CD14-positive monocyte (primary cell): ENCODE results near the gene PERM1. TPM values are rescaled to one million over a fixed set of nuclear protein-coding genes. Genes with fewer than 3 reads are reported as not detected.
A peak's percentile ranks its signal among the peaks of the same experiment; 100 is the strongest.
"Not testable (repeated sequence)": the region's sequence is repeated elsewhere in the genome, so short reads cannot be mapped to it uniquely, and the experiment has no call there.

Experiments used
- DNase-seq, 3 donors: peaks; one replicate each; pipeline ENCODE4 v3.0.0-alpha.2; 2011 to 2022
- H2AFZ ChIP-seq: 2 replicates; pipeline ENCODE4 v1.6.0; 2012; ENCODE audit warnings: mild to moderate bottlenecking, low read depth, low read length, inconsistent platforms; ENCODE audit not compliant: insufficient read depth, poor library complexity, severe bottlenecking
- H3K27ac ChIP-seq, 2 donors: 1 replicate in 1 of 2; 2 replicates in 1 of 2; pipeline ENCODE4 v1.5.1; 2012 to 2013; ENCODE audit warnings: low read length in 2 of 2, control low read depth in 1 of 2, inconsistent platforms in 1 of 2, low read depth in 1 of 2, mild to moderate bottlenecking in 1 of 2
- H3K27me3 ChIP-seq, 2 donors: one replicate each; pipeline versions ENCODE4 v1.6.0 to v1.6.1; 2011 to 2013; ENCODE audit warnings: low read length in 2 of 2; ENCODE audit not compliant: control insufficient read depth in 2 of 2, insufficient read depth in 2 of 2
- H3K36me3 ChIP-seq, 2 donors: replicated peaks in 1 of 2; 1 replicate in 1 of 2; 2 replicates in 1 of 2; pipeline versions ENCODE4 v1.5.1 to v1.6.1; 2012 to 2013; ENCODE audit warnings: low read length in 2 of 2, control low read depth in 1 of 2, inconsistent platforms in 1 of 2, mild to moderate bottlenecking in 1 of 2; ENCODE audit not compliant: insufficient read depth in 2 of 2, control insufficient read depth in 1 of 2
- H3K4me1 ChIP-seq, 2 donors: 1 replicate in 1 of 2; 2 replicates in 1 of 2; pipeline versions ENCODE4 v1.5.1 to v1.6.1; 2012 to 2013; ENCODE audit warnings: low read length in 2 of 2, control low read depth in 1 of 2, inconsistent platforms in 1 of 2, mild to moderate bottlenecking in 1 of 2, moderate library complexity in 1 of 2; ENCODE audit not compliant: insufficient read depth in 2 of 2, control insufficient read depth in 1 of 2
- H3K4me2 ChIP-seq: replicated peaks from 2 replicates; pipeline ENCODE3; 2012; ENCODE audit warnings: low read length, moderate library complexity, mild to moderate bottlenecking; ENCODE audit not compliant: poor library complexity, severe bottlenecking; ENCODE audit errors: extremely low read depth
- H3K4me3 ChIP-seq, 3 experiments: fragments of 200-600 bp in 1 of 3; sonication (generic) in 1 of 3; replicated peaks in 1 of 3; 1 replicate in 2 of 3; 2 replicates in 1 of 3; pipeline ENCODE4 v1.5.1; 2011 to 2013; ENCODE audit warnings: low read length in 3 of 3, mild to moderate bottlenecking in 3 of 3, control low read depth in 2 of 3, low read depth in 2 of 3, inconsistent platforms in 1 of 3, moderate library complexity in 1 of 3
- H3K79me2 ChIP-seq: 2 replicates; pipeline ENCODE4 v1.6.0; 2012; ENCODE audit warnings: mild to moderate bottlenecking, control low read depth, inconsistent platforms, low read length, moderate library complexity; ENCODE audit not compliant: insufficient read depth
- H3K9ac ChIP-seq: 2 replicates; pipeline ENCODE4 v1.6.0; 2017; ENCODE audit warnings: low read length, mild to moderate bottlenecking; ENCODE audit not compliant: insufficient read depth, poor library complexity, severe bottlenecking
- H3K9me3 ChIP-seq, 2 donors: replicated peaks in 1 of 2; 1 replicate in 1 of 2; 2 replicates in 1 of 2; pipeline versions ENCODE4 v1.5.1 to v1.6.1; 2012 to 2013; ENCODE audit warnings: low read length in 2 of 2, control low read depth in 1 of 2; ENCODE audit not compliant: control insufficient read depth in 1 of 2, insufficient read depth in 1 of 2
- H4K20me1 ChIP-seq: 2 replicates; pipeline ENCODE4 v1.6.0; 2012; ENCODE audit warnings: mild to moderate bottlenecking, low read length, control low read depth, moderate library complexity; ENCODE audit not compliant: insufficient read depth
- H3K27ac Mint-ChIP-seq, 7 donors: one replicate each; pipeline ENCODE4 v1.8.0; 2020; ENCODE audit warnings: mild to moderate bottlenecking in 7 of 7, mixed read lengths in 7 of 7, moderate library complexity in 6 of 7, inconsistent platforms in 2 of 7
- H3K27me3 Mint-ChIP-seq, 3 donors: one replicate each; pipeline ENCODE4 v1.8.0; 2021 to 2022; ENCODE audit warnings: low read depth in 3 of 3, mild to moderate bottlenecking in 3 of 3, mixed read lengths in 3 of 3, moderate library complexity in 3 of 3, inconsistent platforms in 1 of 3
- H3K36me3 Mint-ChIP-seq, 2 donors: one replicate each; pipeline ENCODE4 v1.8.0; 2020; ENCODE audit warnings: mixed read lengths in 2 of 2, inconsistent platforms in 1 of 2, mild to moderate bottlenecking in 1 of 2
- H3K4me1 Mint-ChIP-seq: one replicate; pipeline ENCODE4 v1.8.0; 2020; ENCODE audit warnings: mild to moderate bottlenecking, mixed read lengths
- H3K4me3 Mint-ChIP-seq, 2 donors: one replicate each; pipeline ENCODE4 v1.8.0; 2020; ENCODE audit warnings: mild to moderate bottlenecking in 2 of 2, mixed read lengths in 2 of 2, moderate library complexity in 1 of 2
- H3K9me3 Mint-ChIP-seq, 7 donors: one replicate each; pipeline ENCODE4 v1.8.0; 2020 to 2022; ENCODE audit warnings: mixed read lengths in 7 of 7, mild to moderate bottlenecking in 6 of 7, moderate library complexity in 6 of 7, inconsistent platforms in 2 of 7
- CTCF ChIP-seq: fragments of 200-600 bp; IDR thresholded peaks from one replicate; pipeline ENCODE4 v1.8.0; 2022; ENCODE audit warnings: antibody characterized with exemption, mild to moderate bottlenecking
- WGBS: methylation state at CpG from one replicate; pipeline ENCODE4 v1.1.5; 2013; ENCODE audit warnings: missing lambda C conversion rate; ENCODE audit not compliant: insufficient coverage; 5-methylcytosine and 5-hydroxymethylcytosine counted together
- intact Hi-C, 2 donors: fragments of 100-400 bp; cut with micrococcal nuclease; formaldehyde crosslinking; loops; one replicate each; pipeline versions ENCODE4 v1.15.0 to v1.15.1; 2023
- polyA plus RNA-seq, 3 donors: library from polyadenylated mRNA; depleted of rRNA in 1 of 3; unstranded in 2 of 3; stranded (reverse) in 1 of 3; fragments of 300-500 nt in 2 of 3; fragments of >200 nt in 1 of 3; fragmentation: Illumina TruSeq in 2 of 3; gene quantifications; 1 replicate in 2 of 3; 2 replicates in 1 of 3; pipeline ENCODE4 v1.2.3, GENCODE V29; 2012 to 2021

PERM1 gene
- polyA plus RNA-seq, 3 donors, result not detected

GRCh38 chr1:1011396-1011949 lies 29.6 kb upstream of the PERM1 start:
- H3K79me2 ChIP-seq, result no peaks in the 10 kb centered on the region
- 50% methylated on average over 12 of the region's 14 CpGs for WGBS
- H3K27ac Mint-ChIP-seq, result no peak overlapping the region
- no peaks in the 10 kb centered on the region for H3K36me3 ChIP-seq
- peaks cover 16 to 27% of the 10 kb centered on the region in 2 donors for H3K4me1 ChIP-seq
- H3K9me3 Mint-ChIP-seq, result peaks cover 0 to 7% (median 2%) of the 10 kb centered on the region in 7 donors
- no peak overlapping the region for H3K4me2 ChIP-seq
- H3K27me3 ChIP-seq, result peaks cover 0 to 2% of the 10 kb centered on the region in 2 donors
- H3K27ac ChIP-seq, result no peak overlapping the region
- H3K9me3 ChIP-seq, result no peaks in the 10 kb centered on the region
- DNase-seq, result no peak
- no peak overlapping the region for H3K4me3 ChIP-seq
- H3K36me3 Mint-ChIP-seq, result no peaks in the 10 kb centered on the region
- no peaks in the 10 kb centered on the region for H4K20me1 ChIP-seq
- intact Hi-C loops, result loop anchor here in 1 of 2 donors (10.0 kb wide), 1 partner anchor 363 kb away; the partner anchor contains the start of gene AURKAIP1
- H2AFZ ChIP-seq, result no peak overlapping the region
- no peak overlapping the region for H3K4me3 Mint-ChIP-seq
- no peak overlapping the region for H3K9ac ChIP-seq
- peaks cover 22% of the 10 kb centered on the region for H3K4me1 Mint-ChIP-seq
- TF ChIP-seq CTCF, result no peak
- H3K27me3 Mint-ChIP-seq, result peaks cover 14 to 36% (median 20%) of the 10 kb centered on the region in 3 donors

GRCh38 chr1:1010131-1010530 lies 28.2 kb upstream of the PERM1 start:
- H3K9ac ChIP-seq, H3K9me3 ChIP-seq, H2AFZ ChIP-seq, H3K36me3 Mint-ChIP-seq, H3K4me3 Mint-ChIP-seq, H3K79me2 ChIP-seq, H3K4me3 ChIP-seq, H3K27me3 ChIP-seq, H3K36me3 ChIP-seq, H3K9me3 Mint-ChIP-seq, DNase-seq, H3K4me2 ChIP-seq, H4K20me1 ChIP-seq, H3K27ac ChIP-seq: not testable (repeated sequence)
- WGBS, result 97% methylated on average over 6 of the region's 8 CpGs
- peaks cover 16 to 25% of the 10 kb centered on the region in 2 donors for H3K4me1 ChIP-seq
- Mint-ChIP-seq H3K27me3 (peaks cover 17 to 47% (median 30%) of the 10 kb centered on the region in 3 donors), H3K4me1 (peaks cover 24% of the 10 kb centered on the region), H3K27ac (peak overlapping the region in 1 of 7 donors; percentile 25)
- intact Hi-C loops, result loop anchor here in 1 of 2 donors (10.0 kb wide), 1 partner anchor 365 kb away; the partner anchor contains the start of gene AURKAIP1
